ENCODE measurements around the gene DYNLT2. TPM values are rescaled to one million over a fixed set of nuclear protein-coding genes. Genes with fewer than 3 reads are reported as not detected.
"Not testable (repeated sequence)": the region's sequence is repeated elsewhere in the genome, so short reads cannot be mapped to it uniquely, and the experiment has no call there.

DYNLT2 gene
- total RNA-seq, 1 donor from 2014 or later: 0.51 TPM

- no peak for DNase-seq (ENCODE audit: low read depth in 2 of 2)
Measured at GRCh38 chr6:169783971-169784820, 32.8 kb upstream of the DYNLT2 start.

GRCh38 chr6:169783401-169783800 lies 32.0 kb upstream of the DYNLT2 start:
- DNase-seq (ENCODE audit: low read depth in 2 of 2): no peak

DNA sequence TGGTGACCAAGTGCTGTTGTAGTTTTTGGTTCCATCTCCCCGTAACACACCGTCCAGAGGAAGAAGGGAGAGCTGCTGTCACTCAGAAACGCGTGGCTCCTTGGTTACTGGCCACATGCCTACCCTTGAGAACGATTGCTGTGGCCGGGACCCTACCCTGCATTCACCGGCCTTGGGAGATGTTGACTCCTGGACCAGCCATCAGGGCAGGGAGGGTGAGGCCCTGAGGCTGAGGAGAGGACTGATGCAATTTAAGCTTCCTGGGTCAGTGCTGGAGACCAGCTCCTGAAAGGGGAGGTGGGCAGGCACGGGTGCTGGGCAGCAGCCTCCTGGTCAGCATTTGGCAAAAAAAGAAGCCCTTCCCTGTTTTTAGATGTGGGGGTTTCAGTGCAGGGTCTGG lies 31.6 kb upstream of the DYNLT2 start:
- no peak for DNase-seq (ENCODE audit: low read depth in 2 of 2)

GRCh38 chr6:169780571-169781091 lies 29.3 kb upstream of the DYNLT2 start:
- DNase-seq (ENCODE audit: low read depth in 2 of 2): peak in 1 of 2 donors; percentile 60

DNA sequence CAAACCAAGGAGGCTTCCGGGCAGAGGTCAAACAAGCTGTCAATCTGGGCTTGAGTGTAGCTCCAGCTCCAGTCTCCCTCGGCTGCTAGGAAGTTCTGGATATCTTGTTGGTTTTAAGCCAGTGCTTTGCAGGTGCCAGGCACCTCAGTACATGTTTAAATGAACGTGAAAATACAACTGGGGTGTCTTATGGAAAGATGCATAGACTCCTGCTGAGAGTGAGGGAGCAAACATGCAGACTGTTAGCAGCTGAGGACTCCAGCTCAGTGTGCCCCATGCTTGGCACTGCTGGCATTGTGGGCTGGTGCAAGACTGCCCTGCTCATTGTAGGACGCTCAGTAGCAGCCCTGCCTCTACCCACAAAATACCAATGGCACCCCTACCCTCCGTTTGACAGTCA lies 28.5 kb upstream of the DYNLT2 start:
- DNase-seq (ENCODE audit: low read depth in 2 of 2): no peak

DNA sequence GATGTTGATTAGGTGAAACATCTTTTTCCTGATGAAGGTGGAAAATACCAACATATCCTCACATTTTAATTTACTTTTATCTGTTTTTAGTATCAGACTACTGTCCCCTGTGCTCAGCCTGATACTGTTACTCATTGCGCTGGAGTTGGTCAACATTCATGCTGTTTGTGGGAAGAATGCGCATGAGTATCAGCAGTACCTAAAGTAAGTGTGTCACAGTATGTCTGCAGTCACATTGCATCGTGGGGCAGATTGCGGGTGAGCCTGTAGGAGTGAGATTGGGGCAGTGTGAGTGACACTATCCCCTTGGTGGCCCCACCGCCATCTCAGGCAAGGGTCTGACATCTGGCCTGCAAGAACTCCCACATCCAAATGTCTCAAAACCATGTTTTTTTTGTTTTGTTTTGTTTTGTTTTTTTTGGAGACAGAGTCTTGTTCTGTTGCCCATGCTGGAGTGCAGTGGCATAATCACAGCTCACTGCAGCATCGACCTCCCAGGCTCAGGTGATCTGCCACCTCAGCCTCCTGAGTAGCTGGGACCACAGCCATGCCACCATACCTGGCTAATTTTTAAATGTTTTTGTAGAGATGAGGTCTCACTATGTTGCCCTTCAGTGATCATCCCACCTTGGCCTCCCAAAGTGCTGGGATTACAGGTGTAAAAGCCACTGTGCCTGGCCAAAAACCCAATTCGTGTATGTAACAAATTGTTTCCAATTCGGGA lies 27.9 kb upstream of the DYNLT2 start:
- no peak for DNase-seq (ENCODE audit: low read depth in 2 of 2)

GRCh38 chr6:169778646-169779045 lies 27.3 kb upstream of the DYNLT2 start:
- DNase-seq (ENCODE audit: low read depth in 2 of 2): no peak

GRCh38 chr6:169777896-169778295 lies 26.5 kb upstream of the DYNLT2 start:
- DNase-seq (ENCODE audit: low read depth in 2 of 2): no peak

DNA sequence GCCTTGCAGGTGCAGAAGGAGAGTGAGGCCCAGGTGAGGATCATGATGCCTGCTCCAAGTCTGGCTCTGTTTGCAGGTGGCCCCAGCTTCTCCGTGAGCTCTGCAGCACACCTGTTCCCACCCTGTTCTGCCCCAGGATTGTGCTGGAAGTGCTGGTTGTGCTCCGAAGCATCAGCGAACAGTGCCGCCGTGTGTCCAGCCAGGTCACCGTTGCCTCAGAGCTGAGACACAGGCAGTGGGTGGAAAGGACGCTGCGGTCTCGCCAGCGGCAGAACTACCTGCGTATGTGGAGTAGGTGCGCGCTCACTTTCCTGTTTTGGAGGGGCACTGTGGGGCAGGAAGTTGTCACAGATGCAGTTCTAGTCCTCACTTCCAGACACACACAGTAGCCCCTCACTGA lies 25.0 kb upstream of the DYNLT2 start:
- no peak for DNase-seq (ENCODE audit: low read depth in 2 of 2)

- no peak for DNase-seq (ENCODE audit: low read depth in 2 of 2)
Measured at GRCh38 chr6:169775321-169775720, 23.9 kb upstream of the DYNLT2 start.

- no peak for DNase-seq (ENCODE audit: low read depth in 2 of 2)
Measured at GRCh38 chr6:169774347-169774746, 23.0 kb upstream of the DYNLT2 start.

DNA sequence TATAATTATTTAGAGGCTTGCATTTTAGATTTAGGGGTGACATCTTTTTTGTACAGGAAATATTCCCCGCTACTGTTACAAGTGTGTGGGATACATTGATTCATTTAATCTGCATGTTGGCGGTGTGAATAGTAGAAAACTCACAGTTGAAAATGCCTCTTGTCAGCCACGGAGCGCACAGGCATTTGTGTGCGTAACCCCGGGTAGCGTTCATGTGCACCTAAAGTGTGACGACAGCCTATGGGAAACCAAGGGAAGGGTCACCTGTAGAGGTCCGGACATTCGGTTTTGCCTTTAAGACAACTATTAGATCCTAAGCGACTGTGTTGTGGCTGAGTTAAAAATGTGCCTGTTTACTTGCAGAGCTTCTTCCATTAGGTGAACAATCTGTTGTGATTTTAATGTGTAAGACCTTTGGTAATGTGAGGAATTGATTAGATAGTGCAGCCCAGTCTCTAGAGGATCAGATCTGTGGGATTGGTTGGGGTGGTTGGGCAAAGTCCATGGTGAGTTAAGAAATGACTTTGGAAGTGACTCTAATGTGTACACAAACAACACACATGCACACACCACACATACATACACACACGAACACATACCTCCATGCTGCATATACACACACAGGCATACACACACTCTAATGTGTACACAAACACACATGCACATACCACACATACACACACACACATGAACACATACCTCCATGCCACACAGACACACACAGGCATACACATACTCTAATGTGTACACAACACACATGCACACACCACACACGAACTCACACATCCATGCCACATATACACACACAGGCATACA lies 15.8 kb upstream of the DYNLT2 start:
- DNase-seq (ENCODE audit: low read depth in 2 of 2): no peak

DNA sequence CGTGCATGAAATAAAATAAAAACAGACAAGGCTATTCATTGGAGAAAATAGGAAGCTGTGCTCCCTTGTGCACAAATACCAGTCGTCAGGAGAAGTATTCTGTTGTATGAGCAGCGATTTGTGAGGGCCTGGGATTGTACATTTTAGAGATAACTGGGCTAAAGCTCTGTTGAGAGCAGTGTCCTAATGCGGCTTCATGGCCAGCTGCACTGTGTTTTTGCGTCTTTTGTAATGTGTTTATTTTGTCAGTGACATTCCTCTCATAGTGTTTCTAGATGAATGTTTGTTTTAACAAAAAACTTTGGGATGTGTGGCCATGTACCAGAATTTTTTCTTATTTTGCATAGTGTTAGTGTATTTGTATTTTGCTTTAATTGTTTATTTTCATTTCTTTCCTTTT lies 14.9 kb upstream of the DYNLT2 start:
- DNase-seq (ENCODE audit: low read depth in 2 of 2): no peak

- not testable (repeated sequence) for DNase-seq (ENCODE audit: low read depth in 2 of 2)
Measured at GRCh38 chr6:169765789-169766188, 14.4 kb upstream of the DYNLT2 start.

DNA sequence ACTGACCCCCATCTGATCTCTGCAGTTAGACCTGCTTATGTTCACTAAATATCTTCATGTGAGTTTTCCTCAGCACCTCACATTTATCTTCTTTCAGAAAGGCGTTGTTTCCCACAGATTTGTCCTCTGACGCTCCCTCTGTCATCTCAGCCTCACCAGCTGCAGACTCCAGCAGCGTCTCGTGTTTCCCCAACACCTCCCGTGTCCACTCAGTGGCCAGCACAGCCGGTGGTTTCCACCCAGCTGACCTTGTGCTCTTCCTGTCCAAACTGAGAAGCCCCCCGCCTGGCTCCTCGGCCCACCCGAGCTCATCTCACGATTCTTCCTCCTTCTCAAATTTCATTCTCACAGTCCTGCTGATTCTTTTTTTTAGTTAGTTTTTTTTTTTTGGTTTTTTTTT lies 12.5 kb upstream of the DYNLT2 start:
- no peak for DNase-seq (ENCODE audit: low read depth in 2 of 2)

- no peak for DNase-seq (ENCODE audit: low read depth in 2 of 2)
Measured at GRCh38 chr6:169763308-169763707, 11.9 kb upstream of the DYNLT2 start.

DNA sequence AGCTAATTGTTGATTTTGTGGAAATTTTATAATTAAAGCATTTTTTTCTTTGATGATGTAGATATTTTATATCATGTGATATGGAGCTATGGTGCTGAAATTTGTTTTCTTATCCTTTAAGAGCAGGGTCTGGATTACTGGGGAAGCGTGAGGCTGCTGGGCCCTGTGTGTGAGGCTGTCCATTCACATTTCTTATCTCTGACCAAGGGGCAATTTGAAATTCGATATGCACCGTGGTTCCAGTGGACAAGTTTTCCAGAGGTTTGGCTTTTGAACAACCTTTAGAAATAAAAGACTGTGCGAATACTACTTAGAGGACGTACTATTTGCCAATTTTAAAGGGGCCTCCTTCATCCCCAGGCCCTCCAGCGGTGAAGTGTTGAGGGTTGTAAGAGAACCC lies 3.8 kb upstream of the DYNLT2 start:
- DNase-seq (ENCODE audit: low read depth in 2 of 2): no peak

DNA sequence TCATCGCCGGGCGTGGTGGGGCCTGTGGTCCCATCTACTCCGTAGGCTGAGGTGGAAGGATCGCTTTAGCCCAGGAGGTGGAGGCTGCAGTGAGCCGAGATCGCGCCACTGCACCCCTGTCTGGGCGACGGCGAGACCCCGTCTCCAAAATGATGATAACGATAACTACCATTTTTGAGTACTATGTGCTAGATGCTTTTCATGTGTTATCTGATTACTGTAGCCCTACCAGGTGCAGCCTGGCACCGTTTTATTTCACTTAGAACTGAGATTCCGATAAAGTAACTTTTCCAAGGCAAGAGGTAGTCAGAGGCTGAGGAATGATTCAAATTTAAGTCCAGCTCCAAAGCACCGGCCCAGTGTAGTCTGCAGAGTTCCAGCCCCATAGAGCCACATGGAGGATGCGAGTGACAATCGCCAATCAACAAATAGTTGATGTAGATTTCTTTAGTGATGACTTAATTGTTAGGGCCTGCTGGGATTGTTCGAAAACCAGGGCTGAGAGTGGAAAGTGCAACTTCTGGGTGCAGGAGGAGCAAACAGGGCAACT lies 777 bp upstream of the DYNLT2 start:
- DNase-seq (ENCODE audit: low read depth in 2 of 2): peak in 1 of 2 donors; percentile 3

DNA sequence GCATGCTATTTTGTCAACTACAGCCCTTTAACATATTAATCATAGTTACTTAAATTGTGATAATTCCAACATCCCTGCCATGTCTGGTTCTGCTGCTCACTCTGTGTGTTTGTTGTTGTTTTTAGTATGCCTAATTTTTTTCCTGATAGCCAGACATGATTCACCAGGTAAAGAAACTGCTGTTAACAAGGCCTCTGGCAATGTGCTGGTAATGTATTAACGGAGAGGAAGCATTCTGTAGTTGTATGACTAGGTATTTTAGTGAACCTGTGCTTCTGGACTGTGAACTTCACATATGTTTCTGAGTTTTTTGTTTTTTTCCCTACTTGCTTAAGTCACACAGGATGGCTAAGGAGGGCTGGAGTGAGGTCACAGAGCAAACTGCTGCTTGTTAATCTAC lies 4.8 kb downstream of the DYNLT2 start:
- DNase-seq (ENCODE audit: low read depth in 2 of 2): no peak

DNA sequence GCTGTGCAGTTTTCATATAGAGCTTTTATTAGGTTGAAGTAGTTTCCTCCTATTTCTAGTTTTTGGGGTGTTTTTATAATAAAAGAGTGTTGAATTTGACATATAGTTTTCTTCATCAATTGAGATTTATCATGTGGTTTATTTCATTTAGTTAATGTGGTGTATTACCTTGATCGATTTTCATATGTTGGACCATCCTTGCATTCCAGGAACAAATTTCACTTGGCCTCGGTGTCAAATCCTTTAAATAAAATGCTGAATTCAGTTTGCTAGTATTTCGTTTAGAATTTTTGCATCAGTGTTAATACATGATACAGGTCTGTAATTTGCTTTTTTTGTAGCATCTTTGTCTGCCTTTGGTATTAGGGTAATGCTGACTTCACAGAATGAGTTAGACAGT lies 6.0 kb downstream of the DYNLT2 start:
- no peak for DNase-seq (ENCODE audit: low read depth in 2 of 2)

GRCh38 chr6:169741344-169741743 lies 10.0 kb downstream of the DYNLT2 start:
- no peak for DNase-seq (ENCODE audit: low read depth in 2 of 2)
